Trophoblast cell (in vitro differentiated cells and primary cell): Measurements from ENCODE around the gene TCEA2.

ENCODE experiments used
- DNase-seq, 2 donors: peaks; one replicate each; pipeline ENCODE4 v3.0.0-alpha.2; 2016
- H2AFZ ChIP-seq: 2 replicates; pipeline ENCODE4 v1.6.1; 2013; ENCODE audit warnings: low read length, moderate library complexity, mild to moderate bottlenecking; ENCODE audit not compliant: insufficient read depth, poor library complexity
- H2AK5ac ChIP-seq: 2 replicates; pipeline ENCODE4 v1.6.1; 2013; ENCODE audit warnings: mild to moderate bottlenecking, low read length
- H2BK120ac ChIP-seq: 2 replicates; pipeline ENCODE4 v1.6.1; 2013; ENCODE audit warnings: low read length, mild to moderate bottlenecking, moderate library complexity; ENCODE audit not compliant: insufficient read depth, poor library complexity
- H2BK12ac ChIP-seq: 2 replicates; pipeline ENCODE4 v1.6.1; 2013; ENCODE audit warnings: mild to moderate bottlenecking, low read length, moderate library complexity
- H2BK5ac ChIP-seq: 2 replicates; pipeline ENCODE4 v1.6.1; 2013; ENCODE audit warnings: low read length, low read depth, moderate library complexity, mild to moderate bottlenecking; ENCODE audit not compliant: poor library complexity
- H3K14ac ChIP-seq: 2 replicates; pipeline ENCODE4 v1.6.1; 2013; ENCODE audit warnings: mild to moderate bottlenecking, low read length
- H3K18ac ChIP-seq: 2 replicates; pipeline ENCODE4 v1.6.1; 2013; ENCODE audit warnings: mild to moderate bottlenecking, low read length
- H3K23ac ChIP-seq: 2 replicates; pipeline ENCODE4 v1.6.1; 2013; ENCODE audit warnings: low read length
- H3K27ac ChIP-seq: 2 replicates; pipeline ENCODE4 v1.5.1; 2013; ENCODE audit warnings: low read depth, mild to moderate bottlenecking, inconsistent platforms, low read length, moderate library complexity
- H3K27me3 ChIP-seq: 2 replicates; pipeline ENCODE4 v1.6.1; 2013; ENCODE audit warnings: inconsistent platforms, mild to moderate bottlenecking, low read length, moderate library complexity; ENCODE audit not compliant: insufficient read depth
- H3K36me3 ChIP-seq, 2 experiments: 1 replicate in 1 of 2; 2 replicates in 1 of 2; pipeline ENCODE4 v1.6.1; 2013; ENCODE audit warnings: low read length in 2 of 2, mild to moderate bottlenecking in 2 of 2, moderate library complexity in 1 of 2; ENCODE audit not compliant: insufficient read depth in 2 of 2, control insufficient read depth in 1 of 2
- H3K4ac ChIP-seq: 2 replicates; pipeline ENCODE4 v1.6.1; 2013; ENCODE audit warnings: low read depth, mild to moderate bottlenecking, low read length, moderate library complexity
- H3K4me1 ChIP-seq, 2 experiments: 1 replicate in 1 of 2; 2 replicates in 1 of 2; pipeline ENCODE4 v1.6.1; 2013; ENCODE audit warnings: low read length in 2 of 2, mild to moderate bottlenecking in 2 of 2, moderate library complexity in 1 of 2; ENCODE audit not compliant: insufficient read depth in 2 of 2, control insufficient read depth in 1 of 2
- H3K4me2 ChIP-seq: 2 replicates; pipeline ENCODE4 v1.6.1; 2013; ENCODE audit warnings: inconsistent platforms, mild to moderate bottlenecking, low read length, moderate library complexity
- H3K4me3 ChIP-seq: 2 replicates; pipeline ENCODE4 v1.5.1; 2013; ENCODE audit warnings: mild to moderate bottlenecking, low read depth, low read length, inconsistent platforms
- H3K79me1 ChIP-seq: one replicate; pipeline ENCODE4 v1.6.1; 2013; ENCODE audit warnings: low read length
- H3K79me2 ChIP-seq: 2 replicates; pipeline ENCODE4 v1.6.1; 2013; ENCODE audit warnings: low read length, mild to moderate bottlenecking; ENCODE audit not compliant: control insufficient read depth, insufficient read depth, poor library complexity
- H3K9ac ChIP-seq: 2 replicates; pipeline ENCODE4 v1.6.1; 2013; ENCODE audit warnings: mild to moderate bottlenecking, low read length
- H3K9me3 ChIP-seq: 2 replicates; pipeline ENCODE4 v1.6.1; 2013; ENCODE audit warnings: low read depth, mild to moderate bottlenecking, control low read depth, inconsistent platforms, low read length; ENCODE audit not compliant: insufficient read depth
- H4K12ac ChIP-seq: 2 replicates; pipeline ENCODE4 v1.6.1; 2013; ENCODE audit warnings: low read depth, mild to moderate bottlenecking, low read length, moderate library complexity
- H4K8ac ChIP-seq: 2 replicates; pipeline ENCODE4 v1.6.1; 2013; ENCODE audit warnings: low read depth, mild to moderate bottlenecking, low read length, moderate library complexity
- H4K91ac ChIP-seq: one replicate; pipeline ENCODE4 v1.6.1; 2013; ENCODE audit warnings: low read depth, mild to moderate bottlenecking, low read length, moderate library complexity
- WGBS: extraction: QIAGEN DNeasy Blood & Tissue Kit; methylation state at CpG from one replicate; pipeline ENCODE4 v1.1.7; 2013; ENCODE audit warnings: missing lambda C conversion rate; ENCODE audit not compliant: insufficient read length, insufficient coverage; ENCODE audit errors: extremely low coverage; 5-methylcytosine and 5-hydroxymethylcytosine counted together

Gene TCEA2

GRCh38 chr20:64053841-64054661 is 8.9 kb upstream of the TCEA2 start:
- no peaks in the 10 kb centered on the region for H3K79me2 ChIP-seq
- H3K36me3 ChIP-seq: no peaks in the 10 kb centered on the region
- H3K27ac ChIP-seq: no peak overlapping the region
- H3K9ac ChIP-seq: no peak overlapping the region
- DNase-seq: no peak
- no CpG with 5 or more reads among the region's 17 CpGs for WGBS
- peak overlapping the region; percentile 60 for H2AK5ac ChIP-seq
- peak overlapping the region; percentile 50 for H4K8ac ChIP-seq
- no peak overlapping the region for H3K4me2 ChIP-seq
- peak overlapping the region; percentile 75 for H4K91ac ChIP-seq
- H3K79me1 ChIP-seq: peaks cover 16% of the 10 kb centered on the region
- peak overlapping the region; percentile 73 for H2BK12ac ChIP-seq
- peak overlapping the region; percentile 33 for H3K14ac ChIP-seq
- no peak overlapping the region for H3K4me3 ChIP-seq
- peak overlapping the region; percentile 38 for H4K12ac ChIP-seq
- peak overlapping the region; percentile 57 for H2BK120ac ChIP-seq
- peak overlapping the region; percentile 21 for H2AFZ ChIP-seq
- no peaks in the 10 kb centered on the region for H3K9me3 ChIP-seq
- H3K18ac ChIP-seq: peak overlapping the region; percentile 21
- peak overlapping the region; percentile 3 for H2BK5ac ChIP-seq
- H3K4ac ChIP-seq: no peak overlapping the region
- H3K27me3 ChIP-seq: peaks cover 20% of the 10 kb centered on the region
- peaks cover 20 to 33% of the 10 kb centered on the region in 2 experiments for H3K4me1 ChIP-seq
- H3K23ac ChIP-seq: no peak overlapping the region

- H2AK5ac ChIP-seq: peak overlapping the region; percentile 53
- H3K9ac ChIP-seq: no peak overlapping the region
- peak overlapping the region; percentile 41 for H2BK120ac ChIP-seq
- peak overlapping the region; percentile 66 for H3K14ac ChIP-seq
- H3K27me3 ChIP-seq: peaks cover 7% of the 10 kb centered on the region
- WGBS: no CpG with 5 or more reads among the region's 9 CpGs
- no peak overlapping the region for H3K23ac ChIP-seq
- no peaks in the 10 kb centered on the region for H3K9me3 ChIP-seq
- no peaks in the 10 kb centered on the region for H3K79me2 ChIP-seq
- no peak overlapping the region for H3K4me3 ChIP-seq
- H2BK5ac ChIP-seq: peak overlapping the region; percentile 61
- H4K12ac ChIP-seq: peak overlapping the region; percentile 39
- no peak for DNase-seq
- H3K4me1 ChIP-seq: peaks cover 20 to 33% of the 10 kb centered on the region in 2 experiments
- H3K27ac ChIP-seq: peak overlapping the region; percentile 9
- H3K79me1 ChIP-seq: peaks cover 16% of the 10 kb centered on the region
- H2BK12ac ChIP-seq: peak overlapping the region; percentile 47
- H3K36me3 ChIP-seq: no peaks in the 10 kb centered on the region
- peak overlapping the region; percentile 29 for H3K4ac ChIP-seq
- peak overlapping the region; percentile 87 for H4K91ac ChIP-seq
- H4K8ac ChIP-seq: peak overlapping the region; percentile 51
- no peak overlapping the region for H3K4me2 ChIP-seq
- no peak overlapping the region for H2AFZ ChIP-seq
- H3K18ac ChIP-seq: peak overlapping the region; percentile 56
Observed at GRCh38 chr20:64055396-64055892, 7.6 kb upstream of the TCEA2 start.

GRCh38 chr20:64055893-64056638 is 6.9 kb upstream of the TCEA2 start:
- peaks cover 16% of the 10 kb centered on the region for H3K79me1 ChIP-seq
- no peak overlapping the region for H3K4ac ChIP-seq
- no CpG with 5 or more reads among the region's 22 CpGs for WGBS

GRCh38 chr20:64056639-64056888 is 6.4 kb upstream of the TCEA2 start:
- H3K4me2 ChIP-seq: no peak overlapping the region
- H3K14ac ChIP-seq: no peak overlapping the region
- H3K4me3 ChIP-seq: no peak overlapping the region
- H3K9ac ChIP-seq: no peak overlapping the region
- H4K8ac ChIP-seq: no peak overlapping the region
- no peak overlapping the region for H2BK5ac ChIP-seq
- no peak for DNase-seq
- peaks cover 16% of the 10 kb centered on the region for H3K79me1 ChIP-seq
- H3K18ac ChIP-seq: no peak overlapping the region
- no peak overlapping the region for H4K12ac ChIP-seq
- no peak overlapping the region for H2AFZ ChIP-seq
- H4K91ac ChIP-seq: peak overlapping the region; percentile 41
- no peaks in the 10 kb centered on the region for H3K27me3 ChIP-seq
- no peaks in the 10 kb centered on the region for H3K79me2 ChIP-seq
- H3K9me3 ChIP-seq: no peaks in the 10 kb centered on the region
- peak overlapping the region; percentile 70 for H2BK12ac ChIP-seq
- no peak overlapping the region for H3K23ac ChIP-seq
- no CpG with 5 or more reads among the region's 7 CpGs for WGBS
- no peak overlapping the region for H3K27ac ChIP-seq
- no peaks in the 10 kb centered on the region for H3K36me3 ChIP-seq
- H3K4me1 ChIP-seq: peaks cover 20 to 33% of the 10 kb centered on the region in 2 experiments
- H3K4ac ChIP-seq: no peak overlapping the region
- peak overlapping the region; percentile 20 for H2BK120ac ChIP-seq
- peak overlapping the region; percentile 6 for H2AK5ac ChIP-seq

More at GRCh38 chr20:64055893-64056638, 6.9 kb upstream of the TCEA2 start:
- peak overlapping the region; percentile 87 for H4K91ac ChIP-seq
- H3K18ac ChIP-seq: peak overlapping the region; percentile 71
- peaks cover 1% of the 10 kb centered on the region for H3K27me3 ChIP-seq
- peak overlapping the region; percentile 49 for H4K12ac ChIP-seq
- no peaks in the 10 kb centered on the region for H3K36me3 ChIP-seq
- no peaks in the 10 kb centered on the region for H3K79me2 ChIP-seq
- peak overlapping the region; percentile 61 for H2BK5ac ChIP-seq
- H3K4me2 ChIP-seq: no peak overlapping the region
- peaks cover 20 to 33% of the 10 kb centered on the region in 2 experiments for H3K4me1 ChIP-seq
- H3K27ac ChIP-seq: peak overlapping the region; percentile 20
- no peaks in the 10 kb centered on the region for H3K9me3 ChIP-seq
- H3K4me3 ChIP-seq: no peak overlapping the region
- H3K9ac ChIP-seq: no peak overlapping the region
- H2AK5ac ChIP-seq: peak overlapping the region; percentile 65
- H4K8ac ChIP-seq: peak overlapping the region; percentile 61
- peak overlapping the region; percentile 81 for H3K14ac ChIP-seq
- DNase-seq: no peak
- H2AFZ ChIP-seq: no peak overlapping the region
- H2BK120ac ChIP-seq: peak overlapping the region; percentile 20
- H2BK12ac ChIP-seq: peak overlapping the region; percentile 77
- no peak overlapping the region for H3K23ac ChIP-seq
